Stomach (tissue), 4 donors: ENCODE data around the gene JAGN1.

Source experiments
- CTCF ChIP-seq, 7 experiments: fragments of 450-650 bp in 4 of 7; fragments of 200-600 bp in 3 of 7; sonication (generic) in 3 of 7; IDR thresholded peaks; one replicate each; pipeline ENCODE4 v1.5.1; 2016 to 2019; ENCODE audit warnings: antibody characterized with exemption in 7 of 7, control low read depth in 2 of 7, mild to moderate bottlenecking in 1 of 7
- EP300 ChIP-seq: sonication (generic); formaldehyde crosslinking; IDR thresholded peaks from one replicate; pipeline ENCODE4 v1.6.1; 2017; ENCODE audit warnings: antibody characterized with exemption
- POLR2A ChIP-seq, 4 donors: fragments of 450-650 bp; IDR thresholded peaks; one replicate each; pipeline ENCODE4 v1.6.1; 2016; ENCODE audit warnings: antibody characterized with exemption in 4 of 4, control low read depth in 2 of 4, mild to moderate bottlenecking in 1 of 4, moderate library complexity in 1 of 4
- POLR2AphosphoS5 ChIP-seq, 3 donors: sonication (generic); formaldehyde crosslinking; IDR thresholded peaks; one replicate each; pipeline ENCODE4 v1.6.1; 2016; ENCODE audit warnings: antibody characterized with exemption in 3 of 3

DNA sequence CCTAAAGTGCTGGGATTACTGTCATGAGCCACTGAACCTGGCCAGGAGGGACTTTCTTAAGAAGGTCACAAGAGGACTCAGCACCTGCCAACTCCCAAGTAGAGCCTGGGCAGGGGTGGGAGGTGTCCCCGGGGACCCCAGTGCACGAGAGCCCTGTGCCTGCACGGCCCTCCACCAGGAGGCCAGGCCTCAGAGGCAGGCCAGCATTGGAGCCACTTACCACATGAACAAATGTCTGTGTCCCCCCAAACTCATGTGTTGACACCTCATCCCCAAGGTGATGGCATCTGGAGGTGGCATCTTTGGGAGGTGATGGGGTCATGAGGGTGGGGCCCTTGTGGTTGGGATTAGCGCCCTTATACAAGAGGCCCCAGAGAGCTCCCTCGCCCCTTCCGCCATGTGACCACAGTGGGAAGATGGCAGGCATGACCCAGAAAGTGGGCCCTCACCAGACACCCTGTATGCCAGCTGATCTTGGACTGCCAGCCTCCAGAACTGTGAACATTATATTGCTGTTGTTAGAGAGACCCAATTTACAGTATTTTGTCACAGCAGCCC, 43.4 kb upstream of the JAGN1 start:
- no peak for TF ChIP-seq EP300
- TF ChIP-seq CTCF (IDR thresholded peaks at IDR 0.05), result no peak
- no peak for TF ChIP-seq POLR2AphosphoS5 (IDR thresholded peaks at IDR 0.05)
- TF ChIP-seq POLR2A (IDR thresholded peaks at IDR 0.05), result no peak
